ENCODE measurements around the gene LNP1.

LNP1 gene

DNA sequence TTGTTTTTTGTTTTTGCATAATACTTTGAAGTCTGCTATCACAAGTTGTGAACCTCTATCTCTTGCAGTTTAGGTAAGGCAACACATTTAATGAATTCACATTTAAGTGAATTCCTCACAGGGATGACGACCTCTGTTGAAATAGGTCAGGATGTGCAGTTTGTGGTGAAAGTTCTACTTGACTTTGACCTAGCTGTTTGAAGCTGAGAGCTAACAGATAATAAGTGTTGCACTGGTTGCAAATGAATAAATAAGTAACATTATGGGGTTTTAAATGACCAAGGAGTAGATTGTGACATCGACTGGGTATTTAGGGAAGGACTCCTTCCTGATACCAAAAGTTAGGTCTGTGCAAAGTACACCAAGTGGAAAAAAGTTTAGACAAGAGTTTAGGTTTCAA, 42.9 kb upstream of the LNP1 start:
- Histone ChIP-seq H3K27ac (replicated peaks) (no peak overlapping the region), H3K4me3 (replicated peaks; ENCODE audit: insufficient read depth, low read length) (no peak overlapping the region), H3K27me3 (ENCODE audit: insufficient read depth, poor library complexity, severe bottlenecking) (no peaks in the 10 kb centered on the region)
- no peak for DNase-seq (ENCODE audit: low read depth in 1 of 2, low spot score in 1 of 2)
- TF ChIP-seq POLR2AphosphoS5 (IDR thresholded peaks at IDR 0.05; ENCODE audit: low read depth) (no peak), GABPA (IDR thresholded peaks at IDR 0.05; ENCODE audit: low read depth) (no peak), CTCF (IDR thresholded peaks at IDR 0.05; ENCODE audit: insufficient read depth, low read length) (no peak), SPI1 (IDR thresholded peaks at IDR 0.05; ENCODE audit: borderline replicate concordance, low read depth) (no peak)
- TF ChIP-seq, protein P1, sequence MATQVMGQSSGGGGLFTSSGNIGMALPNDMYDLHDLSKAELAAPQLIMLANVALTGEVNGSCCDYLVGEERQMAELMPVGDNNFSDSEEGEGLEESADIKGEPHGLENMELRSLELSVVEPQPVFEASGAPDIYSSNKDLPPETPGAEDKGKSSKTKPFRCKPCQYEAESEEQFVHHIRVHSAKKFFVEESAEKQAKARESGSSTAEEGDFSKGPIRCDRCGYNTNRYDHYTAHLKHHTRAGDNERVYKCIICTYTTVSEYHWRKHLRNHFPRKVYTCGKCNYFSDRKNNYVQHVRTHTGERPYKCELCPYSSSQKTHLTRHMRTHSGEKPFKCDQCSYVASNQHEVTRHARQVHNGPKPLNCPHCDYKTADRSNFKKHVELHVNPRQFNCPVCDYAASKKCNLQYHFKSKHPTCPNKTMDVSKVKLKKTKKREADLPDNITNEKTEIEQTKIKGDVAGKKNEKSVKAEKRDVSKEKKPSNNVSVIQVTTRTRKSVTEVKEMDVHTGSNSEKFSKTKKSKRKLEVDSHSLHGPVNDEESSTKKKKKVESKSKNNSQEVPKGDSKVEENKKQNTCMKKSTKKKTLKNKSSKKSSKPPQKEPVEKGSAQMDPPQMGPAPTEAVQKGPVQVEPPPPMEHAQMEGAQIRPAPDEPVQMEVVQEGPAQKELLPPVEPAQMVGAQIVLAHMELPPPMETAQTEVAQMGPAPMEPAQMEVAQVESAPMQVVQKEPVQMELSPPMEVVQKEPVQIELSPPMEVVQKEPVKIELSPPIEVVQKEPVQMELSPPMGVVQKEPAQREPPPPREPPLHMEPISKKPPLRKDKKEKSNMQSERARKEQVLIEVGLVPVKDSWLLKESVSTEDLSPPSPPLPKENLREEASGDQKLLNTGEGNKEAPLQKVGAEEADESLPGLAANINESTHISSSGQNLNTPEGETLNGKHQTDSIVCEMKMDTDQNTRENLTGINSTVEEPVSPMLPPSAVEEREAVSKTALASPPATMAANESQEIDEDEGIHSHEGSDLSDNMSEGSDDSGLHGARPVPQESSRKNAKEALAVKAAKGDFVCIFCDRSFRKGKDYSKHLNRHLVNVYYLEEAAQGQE (IDR thresholded peaks at IDR 0.05; ENCODE audit: insufficient replicate concordance, low read depth) = no peak

DNA sequence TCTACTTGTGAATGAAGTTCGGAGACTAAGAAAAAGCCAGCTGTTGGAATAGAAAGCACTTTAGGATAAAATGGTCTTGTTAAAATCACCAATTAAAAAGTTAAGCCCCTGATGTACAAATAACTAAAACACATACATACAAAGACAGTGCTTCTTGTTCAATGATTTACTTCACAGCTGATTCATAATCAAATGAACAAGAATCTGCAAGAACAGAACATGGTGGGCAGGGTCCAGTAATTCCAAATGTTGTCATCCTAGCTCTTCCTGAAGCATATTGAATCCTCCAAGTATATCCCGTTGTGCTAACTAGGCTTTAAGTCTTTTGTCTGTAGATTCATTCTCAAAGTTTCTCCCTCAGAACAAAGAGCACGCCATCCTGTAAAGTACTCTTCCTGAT, 42.3 kb upstream of the LNP1 start:
- Histone ChIP-seq H3K4me3 (replicated peaks; ENCODE audit: insufficient read depth, low read length) (no peak overlapping the region), H3K27ac (replicated peaks) (no peak overlapping the region), H3K27me3 (ENCODE audit: insufficient read depth, poor library complexity, severe bottlenecking) (no peaks in the 10 kb centered on the region)
- no peak for DNase-seq (ENCODE audit: low read depth in 1 of 2, low spot score in 1 of 2)
- TF ChIP-seq POLR2AphosphoS5 (IDR thresholded peaks at IDR 0.05; ENCODE audit: low read depth) (no peak), CTCF (IDR thresholded peaks at IDR 0.05; ENCODE audit: insufficient read depth, low read length) (no peak), SPI1 (IDR thresholded peaks at IDR 0.05; ENCODE audit: borderline replicate concordance, low read depth) (no peak), GABPA (IDR thresholded peaks at IDR 0.05; ENCODE audit: low read depth) (no peak)
- TF ChIP-seq, protein P1 (IDR thresholded peaks at IDR 0.05; ENCODE audit: insufficient replicate concordance, low read depth) = no peak

- no peak for DNase-seq (ENCODE audit: low read depth in 1 of 2, low spot score in 1 of 2)
- H3K27me3 ChIP-seq (ENCODE audit: insufficient read depth, poor library complexity, severe bottlenecking) = no peaks in the 10 kb centered on the region
- H3K27ac ChIP-seq (replicated peaks) = no peak overlapping the region
- TF ChIP-seq, protein P1 (IDR thresholded peaks at IDR 0.05; ENCODE audit: insufficient replicate concordance, low read depth) = no peak
- peak; percentile 15; the same call in 1 of the 2 replicates for TF ChIP-seq POLR2AphosphoS5 (IDR thresholded peaks at IDR 0.05; ENCODE audit: low read depth)
- H3K4me3 ChIP-seq (replicated peaks; ENCODE audit: insufficient read depth, low read length) = no peak overlapping the region
Observed at GRCh38 chr3:100360757-100361496, 40.4 kb upstream of the LNP1 start.

Data from HL-60 (cell line).